ENCODE results near the gene SART3. TPM values are rescaled to one million over a fixed set of nuclear protein-coding genes. Genes with fewer than 3 reads are reported as not detected.

Gene SART3
- total RNA-seq, 1 donor from 2014 or later, result 53.7 TPM

- no peak for DNase-seq (ENCODE audit: low read depth)
These were observed 37.6 kb downstream of the SART3 start for GRCh38 chr12:108523365-108523764.

GRCh38 chr12:108519558-108519957 lies 41.4 kb downstream of the SART3 start:
- no peak for DNase-seq (ENCODE audit: low read depth)

DNA sequence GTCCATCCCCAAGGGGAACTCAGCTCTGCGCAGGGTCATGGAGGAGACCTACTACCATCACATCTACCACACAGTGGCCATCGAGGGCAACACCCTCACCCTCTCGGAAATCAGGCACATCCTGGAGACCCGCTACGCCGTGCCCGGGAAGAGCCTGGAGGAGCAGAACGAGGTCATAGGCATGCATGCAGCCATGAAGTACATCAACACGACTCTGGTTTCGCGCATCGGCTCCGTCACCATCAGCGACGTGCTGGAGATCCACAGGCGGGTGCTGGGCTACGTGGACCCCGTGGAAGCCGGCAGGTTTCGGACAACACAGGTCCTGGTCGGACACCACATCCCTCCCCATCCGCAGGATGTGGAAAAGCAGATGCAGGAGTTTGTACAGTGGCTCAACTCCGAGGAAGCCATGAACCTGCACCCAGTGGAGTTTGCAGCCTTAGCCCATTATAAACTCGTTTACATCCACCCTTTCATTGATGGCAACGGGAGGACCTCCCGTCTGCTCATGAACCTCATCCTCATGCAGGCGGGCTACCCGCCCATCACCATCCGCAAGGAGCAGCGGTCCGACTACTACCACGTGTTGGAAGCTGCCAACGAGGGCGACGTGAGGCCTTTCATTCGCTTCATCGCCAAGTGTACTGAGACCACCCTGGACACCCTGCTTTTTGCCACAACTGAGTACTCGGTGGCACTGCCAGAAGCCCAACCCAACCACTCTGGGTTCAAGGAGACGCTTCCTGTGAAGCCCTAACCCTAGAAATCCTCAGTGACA lies 42.1 kb downstream of the SART3 start:
- DNase-seq (ENCODE audit: low read depth), result no peak

- no peak for DNase-seq (ENCODE audit: low read depth)
These were observed 42.8 kb downstream of the SART3 start for GRCh38 chr12:108518101-108518715.

DNA sequence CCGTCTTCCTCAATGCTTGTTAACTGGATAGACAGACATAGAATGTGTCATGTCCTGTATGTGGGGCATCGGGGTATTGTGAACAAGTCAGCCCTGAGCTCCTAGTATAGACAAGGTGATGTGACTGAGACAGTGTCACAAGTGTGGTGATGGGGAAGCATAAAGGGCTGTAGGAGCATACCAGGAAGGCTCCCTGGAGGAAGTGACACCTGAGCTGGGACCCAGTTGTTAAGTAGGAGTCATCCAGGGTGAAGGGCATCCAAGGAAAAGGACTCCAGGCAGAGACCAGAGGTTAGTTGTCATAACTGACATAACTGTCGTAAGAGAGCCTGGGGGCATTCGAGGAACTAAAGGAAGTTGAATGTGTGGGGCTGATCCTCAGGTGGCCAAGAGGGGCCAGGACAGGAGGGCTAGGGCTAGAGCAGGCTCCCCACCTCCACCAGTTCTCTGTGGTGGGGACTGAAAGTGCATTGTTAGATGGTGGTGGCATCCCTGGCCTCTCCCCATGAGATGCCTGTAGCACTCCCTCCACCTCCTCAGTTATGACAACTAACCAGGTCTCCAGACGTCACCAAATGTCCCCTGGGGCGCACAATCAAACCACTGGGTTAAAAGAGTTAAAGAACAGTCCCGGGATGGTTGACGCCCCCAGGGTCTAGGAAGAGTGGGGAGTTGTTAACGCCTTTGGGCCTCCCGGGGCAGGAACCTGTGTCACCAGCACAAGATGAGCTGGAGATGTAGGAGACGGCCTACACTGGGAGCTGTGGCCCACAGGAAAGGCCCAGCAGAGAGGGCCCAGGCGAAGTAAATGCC lies 43.5 kb downstream of the SART3 start:
- DNase-seq (ENCODE audit: low read depth), result no peak

GRCh38 chr12:108516511-108517275 lies 44.3 kb downstream of the SART3 start:
- no peak for DNase-seq (ENCODE audit: low read depth)

DNA sequence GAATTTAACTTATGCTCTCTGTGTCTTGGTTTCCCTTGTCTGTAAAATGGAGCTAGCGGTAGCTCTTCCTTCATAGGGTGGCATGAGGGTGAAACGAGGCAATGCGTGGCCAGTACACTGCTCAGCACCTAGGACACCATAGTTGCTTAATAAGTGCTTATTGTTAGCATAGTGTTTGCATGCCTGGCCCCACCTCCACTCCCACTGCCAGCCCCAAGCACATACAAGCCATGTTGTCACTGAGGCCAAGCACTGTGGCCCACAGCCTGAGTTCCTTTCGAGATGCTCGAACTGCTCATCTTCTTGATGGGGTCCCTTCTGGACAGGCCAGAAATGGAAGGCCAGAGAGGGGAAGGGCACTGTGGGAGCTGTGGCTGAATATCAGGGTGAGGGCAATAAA lies 45.1 kb downstream of the SART3 start:
- DNase-seq (ENCODE audit: low read depth), result no peak

GRCh38 chr12:108514973-108515814 lies 45.8 kb downstream of the SART3 start, which contains the start of gene FICD:
Gene FICD (plus strand): TSS chr12:108515277. CDS start chr12:108516973, 1,696 bp downstream.
- peak; percentile 95 for DNase-seq (ENCODE audit: low read depth)

- no peak for DNase-seq (ENCODE audit: low read depth)
These were observed 46.5 kb downstream of the SART3 start for GRCh38 chr12:108514468-108514972.

DNA sequence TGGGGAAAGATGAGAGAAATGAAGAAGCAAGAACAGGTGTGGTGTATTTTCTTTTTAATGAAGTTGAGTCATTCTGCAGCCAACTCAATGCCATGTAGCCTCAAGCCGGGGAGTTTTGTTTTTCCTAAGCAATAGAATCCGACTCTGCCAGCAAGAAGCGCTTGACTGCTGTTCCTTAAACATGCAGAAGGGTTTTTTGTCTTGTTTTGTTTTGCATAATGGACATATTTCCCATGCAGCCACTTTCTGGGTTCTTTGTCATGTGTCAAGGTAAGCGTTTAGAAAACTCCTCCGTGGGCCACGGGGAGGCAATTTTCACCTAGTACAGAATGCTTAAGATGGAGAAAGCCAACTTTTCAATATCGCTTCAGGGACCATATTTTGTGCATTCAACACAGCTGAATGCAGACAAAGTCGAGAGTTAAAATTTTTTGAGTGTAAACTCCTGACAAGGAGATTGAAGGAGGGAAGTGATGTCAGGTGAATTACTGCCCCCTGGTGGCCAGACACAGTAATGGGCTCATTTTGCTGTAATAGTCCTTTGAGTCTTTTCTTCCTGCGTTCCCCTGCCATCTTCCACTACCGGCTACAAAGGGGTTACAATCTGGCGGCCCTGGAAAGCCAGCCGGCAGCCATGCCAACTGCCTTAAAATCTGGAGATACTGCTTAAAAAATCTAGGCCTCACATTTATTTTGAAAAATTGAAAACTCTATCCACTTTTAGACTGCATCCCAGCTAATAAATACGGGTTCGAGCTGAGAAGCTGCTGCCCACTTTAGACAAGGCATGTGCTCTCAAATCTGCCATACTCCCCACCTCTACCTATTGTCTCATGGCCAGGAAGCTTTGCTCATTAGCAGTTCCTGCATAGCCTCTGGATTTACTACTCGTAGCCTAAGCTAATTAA lies 49.1 kb downstream of the SART3 start:
- DNase-seq (ENCODE audit: low read depth), result peak; percentile 61

- DNase-seq (ENCODE audit: low read depth), result no peak
These were observed 50.1 kb downstream of the SART3 start for GRCh38 chr12:108510836-108511235.

DNA sequence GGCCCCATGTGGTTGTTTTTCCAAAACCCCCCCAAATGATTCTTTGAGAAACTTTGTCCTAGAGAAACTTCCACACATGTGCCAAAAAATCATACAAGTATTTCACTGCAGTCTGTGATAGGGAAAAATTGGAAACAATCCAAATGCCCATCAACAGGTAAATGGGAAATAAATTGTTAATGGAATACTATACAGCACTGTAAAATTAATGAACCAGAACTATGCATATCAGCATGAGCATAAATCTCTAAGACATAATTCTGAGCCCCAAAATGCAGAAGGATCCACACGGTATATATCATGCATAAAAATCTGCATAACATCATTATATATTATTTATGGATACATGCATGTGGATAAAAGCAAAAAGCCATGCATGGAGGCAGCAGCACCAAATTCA lies 51.2 kb downstream of the SART3 start:
- DNase-seq (ENCODE audit: low read depth), result no peak

DNA sequence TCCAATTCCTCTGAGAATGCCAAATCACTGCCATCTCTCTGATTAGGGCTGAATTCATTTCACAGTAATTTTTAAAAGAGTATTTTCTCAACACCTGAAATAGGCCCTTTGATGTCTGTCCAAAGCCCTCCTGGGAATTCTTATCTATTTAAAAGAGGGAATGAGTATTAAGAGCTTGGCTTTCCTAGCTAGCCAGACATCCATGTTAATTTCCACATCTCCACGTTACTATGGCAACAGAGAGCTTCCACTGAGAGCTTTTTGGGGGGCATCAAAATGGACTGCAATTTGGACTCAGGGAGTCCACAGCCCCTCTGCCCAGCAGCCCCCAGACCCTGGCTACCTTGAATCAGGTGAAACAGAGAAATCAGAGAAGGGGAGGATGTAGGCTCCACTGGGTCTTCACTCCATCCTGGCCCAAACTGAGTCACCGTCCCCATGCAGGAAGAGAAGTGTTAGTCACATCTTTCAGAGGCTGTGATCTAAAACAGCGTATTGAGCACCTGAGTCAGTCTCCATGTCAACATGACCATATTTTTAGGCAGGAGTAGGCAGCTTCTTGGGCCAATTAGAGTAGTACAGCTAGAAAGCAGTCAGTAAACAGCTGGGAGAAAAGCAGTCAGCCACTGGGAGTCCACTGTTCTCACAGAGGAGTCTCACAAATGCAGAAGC lies 52.9 kb downstream of the SART3 start:
- DNase-seq (ENCODE audit: low read depth), result peak; percentile 35

DNA sequence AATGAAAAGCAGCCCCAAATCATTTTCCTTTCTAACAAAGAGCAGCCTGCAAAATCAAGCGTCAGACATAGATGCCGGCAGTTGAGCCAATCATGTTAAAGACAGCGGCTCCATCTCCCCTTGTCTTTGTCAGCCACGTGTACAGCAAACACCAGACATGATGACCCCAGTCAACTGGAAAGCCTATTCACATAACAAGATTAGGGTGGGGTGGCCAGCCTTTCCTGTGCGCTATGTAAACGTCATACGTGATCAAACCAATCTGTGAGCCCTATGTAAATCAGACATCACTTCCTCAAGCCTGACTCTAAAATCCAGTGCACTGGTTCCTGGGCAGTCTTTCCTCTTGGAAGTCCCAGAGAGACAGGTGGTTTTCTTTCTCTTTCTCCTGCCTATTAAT lies 55.8 kb downstream of the SART3 start:
- no peak for DNase-seq (ENCODE audit: low read depth)

GRCh38 chr12:108502922-108503321 lies 58.1 kb downstream of the SART3 start:
- DNase-seq (ENCODE audit: low read depth), result no peak

- no peak for DNase-seq (ENCODE audit: low read depth)
These were observed 62.8 kb downstream of the SART3 start for GRCh38 chr12:108498136-108498535.

- DNase-seq (ENCODE audit: low read depth), result no peak
These were observed 65.0 kb downstream of the SART3 start for GRCh38 chr12:108495823-108496579.

GRCh38 chr12:108495054-108495453 lies 65.9 kb downstream of the SART3 start:
- DNase-seq (ENCODE audit: low read depth), result peak; percentile 7

All from renal cortical epithelial cell (primary cell).